ENCODE results near the gene CFAP65.

The CFAP65 gene, protein sequence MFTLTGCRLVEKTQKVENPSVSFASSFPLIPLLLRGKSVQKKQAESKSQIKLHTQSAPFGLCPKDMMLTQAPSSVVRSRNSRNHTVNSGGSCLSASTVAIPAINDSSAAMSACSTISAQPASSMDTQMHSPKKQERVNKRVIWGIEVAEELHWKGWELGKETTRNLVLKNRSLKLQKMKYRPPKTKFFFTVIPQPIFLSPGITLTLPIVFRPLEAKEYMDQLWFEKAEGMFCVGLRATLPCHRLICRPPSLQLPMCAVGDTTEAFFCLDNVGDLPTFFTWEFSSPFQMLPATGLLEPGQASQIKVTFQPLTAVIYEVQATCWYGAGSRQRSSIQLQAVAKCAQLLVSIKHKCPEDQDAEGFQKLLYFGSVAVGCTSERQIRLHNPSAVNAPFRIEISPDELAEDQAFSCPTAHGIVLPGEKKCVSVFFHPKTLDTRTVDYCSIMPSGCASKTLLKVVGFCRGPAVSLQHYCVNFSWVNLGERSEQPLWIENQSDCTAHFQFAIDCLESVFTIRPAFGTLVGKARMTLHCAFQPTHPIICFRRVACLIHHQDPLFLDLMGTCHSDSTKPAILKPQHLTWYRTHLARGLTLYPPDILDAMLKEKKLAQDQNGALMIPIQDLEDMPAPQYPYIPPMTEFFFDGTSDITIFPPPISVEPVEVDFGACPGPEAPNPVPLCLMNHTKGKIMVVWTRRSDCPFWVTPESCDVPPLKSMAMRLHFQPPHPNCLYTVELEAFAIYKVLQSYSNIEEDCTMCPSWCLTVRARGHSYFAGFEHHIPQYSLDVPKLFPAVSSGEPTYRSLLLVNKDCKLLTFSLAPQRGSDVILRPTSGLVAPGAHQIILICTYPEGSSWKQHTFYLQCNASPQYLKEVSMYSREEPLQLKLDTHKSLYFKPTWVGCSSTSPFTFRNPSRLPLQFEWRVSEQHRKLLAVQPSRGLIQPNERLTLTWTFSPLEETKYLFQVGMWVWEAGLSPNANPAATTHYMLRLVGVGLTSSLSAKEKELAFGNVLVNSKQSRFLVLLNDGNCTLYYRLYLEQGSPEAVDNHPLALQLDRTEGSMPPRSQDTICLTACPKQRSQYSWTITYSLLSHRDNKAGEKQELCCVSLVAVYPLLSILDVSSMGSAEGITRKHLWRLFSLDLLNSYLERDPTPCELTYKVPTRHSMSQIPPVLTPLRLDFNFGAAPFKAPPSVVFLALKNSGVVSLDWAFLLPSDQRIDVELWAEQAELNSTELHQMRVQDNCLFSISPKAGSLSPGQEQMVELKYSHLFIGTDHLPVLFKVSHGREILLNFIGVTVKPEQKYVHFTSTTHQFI (N-terminal part only)

DNA sequence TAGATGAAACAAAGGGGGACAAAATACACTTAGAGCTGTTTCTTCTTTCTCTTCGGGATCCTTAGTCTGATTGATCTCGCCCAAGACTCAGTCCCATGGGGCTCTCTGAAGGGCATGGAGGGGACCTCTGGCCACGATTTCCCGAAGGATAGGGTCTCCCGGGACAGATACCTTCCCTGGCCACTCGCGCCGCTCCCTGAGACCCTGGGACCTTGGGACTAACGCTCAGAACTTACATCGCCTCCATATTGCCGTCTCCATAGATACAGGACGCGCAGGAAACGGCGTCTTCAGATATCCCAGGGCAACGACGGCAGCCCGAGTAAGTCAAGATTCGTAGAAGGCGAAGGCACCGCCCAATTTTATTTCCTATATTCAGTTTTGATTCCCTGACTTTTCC is at the start of gene CFAP65:
Gene CFAP65 (minus strand): TSS at position 265 of the 400 bp plus-strand sequence. CDS start 2,468 bp downstream, outside the sequence.
- DNase-seq: peak; percentile 51

DNA sequence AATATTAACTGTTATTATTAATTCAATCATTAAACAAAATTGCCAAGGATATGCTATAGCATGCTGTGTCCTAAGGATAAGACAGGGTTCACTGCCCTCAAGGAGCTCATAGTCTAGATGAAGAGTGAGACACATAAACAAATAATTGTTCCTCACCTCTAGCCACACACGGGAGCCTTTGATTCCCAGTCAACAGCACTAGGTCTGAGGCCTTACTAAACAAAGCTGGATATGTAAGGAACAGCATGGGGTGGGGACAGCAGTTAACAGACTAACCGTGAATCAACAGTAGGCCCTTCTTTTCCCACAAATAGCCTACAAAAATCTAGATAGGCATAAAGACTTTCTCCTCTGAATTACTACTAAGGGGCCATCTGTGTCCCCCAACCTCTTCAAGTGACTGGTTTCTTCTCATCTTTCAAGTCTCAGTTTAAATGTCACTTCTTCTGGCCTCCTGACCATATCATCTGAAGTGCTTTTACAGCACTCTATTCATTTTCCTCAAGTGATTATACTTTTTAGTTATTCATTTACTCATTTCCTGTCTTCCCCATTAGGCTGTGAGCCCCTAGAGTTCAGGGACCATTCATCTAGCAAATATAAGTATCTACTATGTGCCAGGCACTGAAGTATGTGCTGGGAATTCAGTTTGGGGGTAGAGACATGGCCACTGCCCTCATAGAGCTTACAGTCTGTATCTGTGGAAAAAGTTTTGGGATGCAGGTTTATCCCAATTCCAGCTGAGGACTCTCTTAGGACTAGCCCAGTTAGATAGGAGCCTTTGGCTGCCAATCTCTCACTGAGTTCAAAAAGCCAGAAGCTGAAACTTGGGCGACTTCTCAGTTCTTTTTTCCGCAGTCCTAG is 49.4 kb upstream of the CFAP65 start:
- DNase-seq: no peak

DNA sequence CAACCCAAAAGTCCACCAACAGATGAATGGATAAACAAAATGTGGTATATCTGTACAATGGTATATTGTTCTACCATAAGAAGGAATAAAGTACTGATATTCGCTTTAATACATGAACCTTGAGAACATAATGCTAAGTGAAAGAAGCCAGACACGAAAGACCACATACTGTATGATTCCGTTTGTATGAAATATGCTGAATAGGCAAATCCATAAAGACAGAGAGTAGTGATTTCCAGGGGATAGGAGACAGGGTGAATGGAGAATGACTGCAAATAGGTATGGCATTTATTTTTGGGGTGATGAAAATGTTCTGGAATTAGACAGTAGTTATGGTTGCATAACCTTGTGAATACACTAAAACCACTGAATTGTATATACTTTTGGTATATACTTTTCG is 48.0 kb upstream of the CFAP65 start:
- no peak for DNase-seq

DNA sequence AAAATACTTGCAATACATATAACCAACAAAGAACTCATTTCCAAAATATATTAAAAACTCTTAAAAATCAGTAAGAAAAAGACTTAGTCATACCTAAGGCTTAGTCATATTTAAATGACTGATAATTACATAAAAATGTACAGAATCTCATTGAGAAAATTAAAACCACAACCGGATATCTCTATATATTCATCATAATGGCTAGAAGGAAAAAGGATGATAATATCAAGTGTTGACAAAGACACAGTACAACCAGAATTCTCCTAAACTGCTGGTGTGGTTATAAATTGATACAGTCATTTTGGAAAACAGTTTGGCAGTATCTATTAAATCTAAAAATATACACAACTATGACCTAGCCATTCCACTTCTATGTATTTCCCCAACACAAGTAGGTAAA is 46.5 kb upstream of the CFAP65 start:
- no peak for DNase-seq

DNA sequence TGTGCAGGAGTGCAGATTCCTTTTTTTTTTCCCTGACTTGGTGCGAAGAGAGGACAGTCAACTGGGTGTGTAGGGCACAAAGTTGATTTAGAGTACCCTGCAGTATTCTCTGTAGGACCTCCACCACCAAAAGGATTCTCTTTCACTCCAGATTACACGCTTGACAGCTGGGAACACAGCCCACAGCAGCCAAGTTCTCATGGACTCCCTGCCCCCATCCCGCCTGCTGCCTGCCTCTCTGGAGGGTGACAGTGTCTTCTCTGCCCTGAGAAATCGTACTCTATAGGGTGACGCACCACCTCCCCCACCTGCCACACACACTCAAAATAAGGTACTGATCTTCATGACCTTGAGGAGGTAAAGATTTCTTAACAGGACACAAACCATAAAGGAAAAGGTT is 46.0 kb upstream of the CFAP65 start:
- DNase-seq: no peak

DNA sequence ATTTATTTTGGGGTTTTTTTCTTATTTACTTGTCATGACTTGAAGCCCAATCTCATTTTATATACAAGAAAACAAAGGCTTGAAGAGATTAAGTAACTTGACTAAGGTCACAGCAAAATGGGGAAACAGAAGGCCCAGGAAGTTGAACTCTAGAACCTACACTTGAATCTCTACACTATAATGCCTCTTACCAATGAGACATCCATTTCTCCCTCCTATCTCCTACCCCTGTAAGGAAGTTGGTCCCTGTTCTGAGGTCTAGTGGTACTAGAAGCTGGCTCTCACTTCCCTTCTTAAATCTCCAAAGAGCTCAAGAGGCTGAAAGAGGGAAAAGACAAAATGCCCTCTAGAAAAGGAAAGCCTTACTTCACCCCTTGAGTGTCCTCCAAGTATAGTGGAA is 44.9 kb upstream of the CFAP65 start:
- DNase-seq: no peak

DNA sequence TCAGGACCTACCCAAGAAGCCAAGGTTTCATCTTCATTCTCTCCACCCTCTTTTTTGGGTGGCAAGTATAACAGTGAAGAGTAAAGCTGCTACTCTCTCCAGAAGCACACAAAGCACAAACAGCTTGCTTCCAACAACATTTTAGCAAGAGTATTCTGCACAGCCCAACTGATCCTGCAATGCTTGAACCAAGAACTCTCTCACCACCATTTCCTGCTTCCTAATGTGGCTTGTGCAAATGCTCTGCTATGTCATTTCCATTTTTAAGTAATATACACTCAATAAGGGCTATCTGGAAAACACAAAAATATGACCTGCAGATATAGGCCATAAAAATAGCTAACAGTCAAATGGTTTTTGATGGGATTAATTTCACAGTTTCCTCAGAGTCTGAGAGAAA is 43.5 kb upstream of the CFAP65 start:
- no peak for DNase-seq

DNA sequence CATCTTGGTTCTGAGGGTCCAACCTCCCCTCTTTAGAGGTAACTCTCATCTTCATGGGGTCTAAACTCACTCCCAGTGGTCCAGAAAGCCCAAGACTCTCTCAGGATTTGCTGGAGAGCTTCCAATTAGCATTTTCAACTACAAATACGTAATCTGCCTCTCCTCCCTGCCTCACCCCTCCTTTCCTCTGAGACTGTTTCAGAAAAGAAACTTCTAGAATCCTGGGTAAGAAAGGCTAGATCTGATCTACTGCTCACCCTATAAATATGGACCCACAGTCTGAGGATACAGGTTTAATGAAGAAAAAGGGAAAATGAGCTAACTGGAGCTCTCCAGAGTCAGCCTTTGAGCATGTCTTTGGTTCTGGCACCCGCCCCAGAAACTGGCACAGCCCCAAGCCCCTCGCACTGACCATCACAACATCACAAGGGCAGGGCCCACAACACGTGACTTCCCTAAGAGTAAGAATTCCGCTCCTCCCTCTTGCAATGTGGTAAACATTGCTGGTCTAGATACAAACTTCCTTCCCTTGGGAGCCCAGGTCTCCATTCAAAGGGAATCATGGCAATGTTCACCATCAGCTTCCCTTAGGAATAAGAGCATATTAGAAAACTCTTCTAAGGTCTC is 41.1 kb upstream of the CFAP65 start:
- no peak for DNase-seq

DNA sequence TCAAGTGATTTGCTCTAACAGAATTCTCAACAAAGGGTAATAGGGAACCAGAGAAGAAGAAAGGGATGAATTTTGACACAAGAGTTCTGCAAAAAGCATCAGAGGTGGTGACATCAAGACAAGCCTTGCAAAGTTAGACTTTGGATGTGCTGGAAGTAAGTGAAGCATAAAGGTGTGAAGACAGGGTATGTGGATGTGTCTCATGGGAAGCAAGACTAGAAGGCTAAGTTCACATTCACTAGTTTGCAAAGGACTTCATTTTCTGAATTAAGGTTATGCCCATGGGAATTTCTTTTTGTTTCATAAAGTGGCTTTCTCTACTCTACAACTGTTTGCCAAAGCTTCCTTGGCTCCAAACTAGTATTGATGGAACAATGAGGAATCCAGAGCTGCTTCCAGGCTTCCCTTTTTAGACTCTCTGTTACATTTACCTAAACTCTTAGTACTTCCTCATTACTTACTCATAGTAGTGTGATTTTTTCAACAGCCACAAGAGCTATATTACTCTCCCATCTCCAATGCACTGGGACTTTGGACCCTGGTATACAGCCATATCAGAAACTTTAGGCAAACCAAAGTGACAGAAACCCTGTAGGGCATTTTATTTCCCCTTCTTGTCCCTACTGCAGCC is 40.5 kb upstream of the CFAP65 start:
- DNase-seq: no peak

DNA sequence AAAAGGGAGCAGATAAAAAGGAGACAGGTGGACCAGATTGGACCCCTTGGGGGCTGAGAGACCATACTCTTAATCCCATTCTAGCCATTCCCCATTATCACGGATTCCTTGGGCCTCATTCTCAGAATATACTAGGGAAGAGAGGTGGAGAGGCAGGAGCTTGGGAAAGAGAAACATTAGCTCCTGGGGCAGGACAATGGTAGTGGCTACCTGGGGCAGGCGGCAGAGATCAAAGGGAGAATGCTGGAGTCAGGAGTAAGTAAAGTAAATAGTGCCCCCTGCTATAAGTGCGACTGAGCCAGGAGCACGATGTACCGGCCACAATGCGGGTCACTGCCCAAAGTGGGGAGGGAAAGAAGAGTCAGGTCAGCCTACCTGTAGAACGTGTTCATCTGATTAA is 39.8 kb upstream of the CFAP65 start:
- no peak for DNase-seq

DNA sequence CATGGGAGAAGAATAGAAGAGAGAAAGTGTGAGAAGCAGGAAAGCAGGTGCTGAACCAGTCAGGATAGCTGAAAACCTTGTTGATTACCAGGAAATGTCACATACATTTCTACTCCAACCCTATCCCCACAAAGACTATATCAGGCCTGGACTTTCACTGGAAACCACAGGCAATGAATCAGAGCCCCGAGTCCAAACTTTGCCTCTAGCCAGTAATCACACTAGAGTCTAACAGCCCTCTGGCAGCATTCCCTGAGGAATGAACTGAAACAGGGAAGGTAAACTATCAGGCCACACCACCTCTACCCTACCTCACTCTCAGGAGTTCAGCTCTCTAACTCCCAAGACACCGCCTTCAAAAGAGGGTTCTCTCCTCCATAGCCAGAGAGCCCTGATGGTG is 38.1 kb upstream of the CFAP65 start:
- DNase-seq: peak; percentile 38

DNA sequence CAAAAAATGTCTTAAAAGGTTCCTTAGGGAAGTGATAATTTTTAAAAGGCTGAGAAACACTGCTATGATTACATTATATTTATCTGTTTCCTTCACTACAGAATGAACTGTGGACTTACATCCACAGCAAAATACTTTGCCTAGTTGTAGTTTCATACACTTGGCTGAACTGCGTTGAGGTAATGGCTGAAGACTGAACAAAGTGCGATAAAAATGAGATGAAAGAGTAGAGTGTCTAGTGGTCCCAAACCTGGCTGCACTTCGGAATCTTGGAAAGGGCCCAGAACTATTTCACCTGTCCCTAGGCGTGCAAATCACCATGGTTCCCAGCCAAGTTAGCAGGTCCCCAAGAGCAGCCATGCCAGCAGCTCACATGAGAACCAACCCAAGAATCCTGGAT is 37.6 kb upstream of the CFAP65 start:
- no peak for DNase-seq

DNA sequence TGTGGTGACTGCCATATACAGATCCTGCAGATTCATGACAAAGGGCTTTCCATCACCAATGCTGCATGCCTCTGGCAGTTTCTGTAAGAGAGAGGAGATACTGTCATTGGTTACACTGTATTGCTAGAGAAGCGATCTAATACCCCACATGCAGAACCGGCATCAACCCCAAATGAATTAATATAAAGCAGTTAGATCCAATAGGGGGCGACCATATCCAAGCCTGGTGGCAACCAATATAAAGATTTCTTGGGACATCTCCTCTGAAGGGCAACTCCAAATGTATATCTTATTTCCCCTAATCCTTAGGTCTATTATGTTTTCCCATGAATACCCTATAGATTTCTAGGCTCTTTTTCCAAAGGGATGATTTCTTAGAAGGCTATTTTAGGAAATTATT is 36.8 kb upstream of the CFAP65 start:
- no peak for DNase-seq

DNA sequence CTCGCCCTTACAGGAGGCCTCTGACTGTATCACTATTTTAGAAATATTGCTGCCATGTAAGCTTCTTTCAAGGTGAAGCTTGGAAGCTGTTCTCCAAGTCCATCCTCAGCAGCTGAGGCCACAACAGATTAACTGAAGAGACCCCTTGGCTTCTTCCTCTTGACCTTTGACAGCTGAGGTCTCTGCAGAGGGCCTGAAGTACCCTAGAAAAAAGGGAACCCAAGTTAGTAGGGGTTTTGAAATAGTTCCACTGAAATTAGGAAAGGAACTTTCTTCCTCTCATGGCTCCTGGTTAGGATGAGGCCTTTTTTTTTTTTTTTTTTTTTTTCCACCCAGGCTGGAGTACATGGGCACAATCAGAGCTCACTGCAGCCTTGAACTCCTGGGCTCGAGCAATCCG is 34.9 kb upstream of the CFAP65 start:
- no peak for DNase-seq

DNA sequence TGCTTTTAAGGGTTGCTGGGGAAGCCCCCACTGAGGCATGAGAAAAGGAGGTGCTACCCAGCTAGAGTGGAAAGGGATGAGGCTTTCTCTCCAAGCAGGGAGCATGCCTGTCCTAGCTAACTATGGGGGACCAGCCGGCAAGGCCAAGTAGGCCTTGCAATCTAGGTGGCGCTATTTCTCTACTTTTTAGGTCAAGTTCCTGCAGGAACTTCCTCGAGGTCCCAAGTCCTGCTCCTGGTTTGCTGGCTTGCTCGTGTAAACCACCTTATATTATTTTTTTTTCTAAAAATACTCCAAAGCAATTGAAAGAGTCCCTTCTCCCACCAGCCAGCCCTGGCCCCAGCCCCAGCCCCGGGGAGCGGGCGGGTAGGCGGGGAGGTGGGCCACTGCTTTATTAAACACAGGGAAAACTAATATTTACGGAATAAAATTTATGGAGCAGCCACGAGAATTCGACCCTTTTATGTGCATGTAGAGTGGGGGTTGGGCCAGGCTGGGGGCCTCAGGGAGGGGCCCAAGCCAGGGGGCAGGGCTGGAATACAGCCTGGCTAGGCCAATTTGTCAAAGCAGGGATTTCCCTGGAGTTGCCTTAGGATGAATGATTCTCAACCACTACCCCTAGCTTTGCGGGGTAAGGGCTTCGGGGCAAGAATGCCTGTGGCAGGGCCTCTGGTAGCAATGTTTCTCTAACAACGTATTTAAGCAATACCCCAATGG is 32.3 kb upstream of the CFAP65 start:
- DNase-seq: peak; percentile 53

DNA sequence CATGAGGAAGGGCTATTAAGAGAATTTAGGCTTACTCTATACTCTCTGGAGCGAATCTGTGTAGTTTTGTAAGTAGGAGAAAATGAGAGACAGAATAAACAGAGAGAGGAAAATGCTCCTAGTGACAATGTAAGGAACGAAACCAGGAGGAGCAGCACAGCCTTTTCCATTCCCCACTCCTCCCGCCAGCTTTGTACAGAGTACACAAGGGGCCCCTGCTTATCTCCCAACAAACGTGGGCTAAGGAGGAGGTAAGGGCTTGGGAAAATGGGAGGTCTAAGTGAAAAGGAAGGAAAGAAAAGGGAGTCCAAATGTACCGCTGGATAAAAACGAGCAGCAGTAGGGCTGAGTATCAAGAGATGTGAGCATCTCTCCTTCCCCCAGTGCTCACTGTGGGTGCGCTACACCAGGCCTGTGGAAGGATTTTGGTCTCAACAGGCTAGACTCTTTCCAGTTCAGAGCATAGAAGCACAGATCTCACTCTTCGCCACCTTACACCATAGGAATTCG is 31.5 kb upstream of the CFAP65 start:
- DNase-seq: no peak

DNA sequence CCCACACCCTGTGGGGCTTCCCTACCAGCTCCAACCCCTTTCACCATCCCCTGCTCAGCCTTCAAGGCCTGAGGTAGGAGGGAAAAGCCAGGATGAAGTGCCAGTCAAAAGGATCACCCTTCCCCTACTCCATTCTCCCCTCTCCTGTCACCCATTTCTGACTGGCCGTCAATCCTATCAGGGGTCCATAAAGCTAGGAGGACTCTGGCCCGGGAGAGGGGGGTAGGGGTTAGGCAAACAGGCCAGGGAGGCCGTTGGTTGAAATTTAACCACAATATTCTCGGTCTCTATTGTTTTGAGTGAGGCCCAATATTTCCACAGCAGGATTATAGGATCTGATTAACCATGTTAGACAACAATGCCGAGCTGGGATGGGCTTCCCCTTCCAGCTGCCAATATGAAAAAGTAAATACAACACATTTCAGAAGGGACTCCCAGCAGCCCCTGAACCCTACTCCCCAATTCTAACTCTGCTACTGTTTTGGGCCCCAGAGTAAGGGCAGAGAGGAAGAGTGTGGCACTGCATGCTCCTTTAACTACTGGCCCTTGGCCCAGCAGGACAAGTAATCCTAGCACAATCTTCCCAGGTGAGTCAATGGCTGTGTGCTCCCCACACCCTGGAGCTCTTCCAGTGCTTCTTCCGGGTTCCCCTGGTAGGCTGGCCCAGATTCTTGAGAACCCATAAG is 30.0 kb upstream of the CFAP65 start:
- DNase-seq: peak; percentile 3

DNA sequence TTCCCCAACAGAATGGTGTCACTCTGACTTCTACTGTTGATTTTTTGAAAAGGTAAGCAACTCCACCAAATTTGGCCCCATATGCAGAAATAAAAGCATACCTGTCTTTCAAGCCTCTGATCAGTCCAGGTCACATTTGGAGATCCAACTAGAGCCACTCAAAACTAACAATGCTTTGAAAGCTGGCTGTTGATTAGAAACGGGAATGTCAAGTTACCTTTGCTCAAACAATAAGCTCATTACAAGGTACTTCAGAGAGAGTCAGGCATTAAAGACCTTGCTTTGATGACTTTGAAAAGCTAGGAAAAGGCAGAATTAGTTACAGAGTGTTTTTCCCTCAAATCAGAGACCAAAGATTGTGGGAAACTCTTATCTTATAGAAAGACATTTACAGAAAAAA is 24.2 kb upstream of the CFAP65 start:
- no peak for DNase-seq

DNA sequence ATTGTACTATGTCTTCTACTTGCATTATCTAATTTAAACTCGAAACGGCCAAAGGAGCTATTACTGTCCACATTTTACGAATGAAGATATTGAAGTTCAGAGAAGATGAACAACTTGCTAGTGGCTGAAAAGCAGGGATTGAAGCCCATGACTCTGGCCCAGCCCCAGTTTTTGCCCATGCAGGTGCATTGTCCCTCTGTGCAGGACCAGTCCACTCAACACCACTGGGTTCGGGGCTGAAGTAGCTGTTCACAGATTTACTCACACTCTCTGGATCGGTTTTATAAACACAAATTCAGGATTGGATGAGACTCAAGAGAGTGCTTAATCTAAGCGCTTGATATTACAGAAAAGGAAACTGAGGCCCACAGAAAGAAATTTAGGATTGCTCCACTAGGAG is 20.8 kb upstream of the CFAP65 start:
- no peak for DNase-seq

All from fibroblast of upper back skin (primary cell).